Prostate gland (tissue), 2 donors: ENCODE results near the gene TAF9. TPM values are rescaled to one million over a fixed set of nuclear protein-coding genes. Genes with fewer than 3 reads are reported as not detected.

Source experiments
- DNase-seq: peaks from one replicate; pipeline ENCODE4 v3.0.0-alpha.2; 2019; ENCODE audit warnings: low spot score
- H3K27ac ChIP-seq, 2 donors: fragments of 200-600 bp; sonication (generic); 2 replicates each; pipeline ENCODE4 v1.5.1; 2017 to 2019
- H3K27me3 ChIP-seq: fragments of 200-600 bp; sonication (generic); replicated peaks from 2 replicates; pipeline ENCODE4 v1.5.1; 2019; ENCODE audit not compliant: insufficient read depth
- H3K36me3 ChIP-seq, 2 donors: fragments of 200-600 bp; sonication (generic); 1 replicate in 1 of 2; 2 replicates in 1 of 2; pipeline versions ENCODE4 v1.5.1 to v1.8.1; 2017 to 2019
- H3K4me1 ChIP-seq: fragments of 200-600 bp; sonication (generic); replicated peaks from 2 replicates; pipeline ENCODE4 v1.5.1; 2019
- H3K4me3 ChIP-seq, 2 donors: fragments of 200-600 bp; sonication (generic); 2 replicates each; pipeline ENCODE4 v1.5.1; 2017 to 2019
- H3K9me3 ChIP-seq: fragments of 200-600 bp; sonication (generic); 2 replicates; pipeline ENCODE4 v1.5.1; 2017
- CTCF ChIP-seq, 4 experiments: fragments of 200-600 bp in 2 of 4; fragments of 450-650 bp in 2 of 4; sonication (generic) in 2 of 4; IDR thresholded peaks; 1 replicate in 3 of 4; 2 replicates in 1 of 4; pipeline ENCODE4 v1.5.1; 2016 to 2019; ENCODE audit warnings: antibody characterized with exemption in 4 of 4, mild to moderate bottlenecking in 2 of 4, moderate library complexity in 2 of 4
- POLR2A ChIP-seq: fragments of 450-650 bp; IDR thresholded peaks from one replicate; pipeline ENCODE4 v1.6.1; 2016; ENCODE audit warnings: antibody characterized with exemption, mild to moderate bottlenecking
- POLR2AphosphoS5 ChIP-seq: sonication (generic); formaldehyde crosslinking; IDR thresholded peaks from one replicate; pipeline ENCODE4 v1.6.1; 2017; ENCODE audit warnings: antibody characterized with exemption
- WGBS: methylation state at CpG from one replicate; pipeline ENCODE4 v1.1.5; 2018; 5-methylcytosine and 5-hydroxymethylcytosine counted together
- intact Hi-C: fragments of 100-400 bp; cut with DNase I; formaldehyde crosslinking; loops from one replicate; pipeline ENCODE4 v1.14.2; 2022
- total RNA-seq, 2 donors: library from RNA; depleted of rRNA; stranded (reverse); fragments of >200 nt; gene quantifications; one replicate each; pipeline ENCODE4 v1.1.0, GENCODE V29; 2016

Gene TAF9
- total RNA-seq, 2 donors from 2014 or later: 32.2 to 50.1 TPM

- Histone ChIP-seq H3K27me3 (no peaks in the 10 kb centered on the region), H3K4me3 (peak overlapping the region; percentile 44 to 71), H3K36me3 (no peaks in the 10 kb centered on the region), H3K27ac (peak overlapping the region; percentile 85 to 88), H3K9me3 (no peaks in the 10 kb centered on the region), H3K4me1 (no peaks in the 10 kb centered on the region)
- peak; percentile 58 for DNase-seq
- intact Hi-C loops: loop anchor here (2.0 to 5.0 kb wide), 3 partner anchors 99 to 289 kb away; partner anchors contain the start of genes CDK7 and SLC30A5
- 39% methylated on average over 11 of the region's 11 CpGs for whole genome bisulfite sequencing
- peak; percentile 56 for TF ChIP-seq POLR2AphosphoS5
- TF ChIP-seq POLR2A: peak; percentile 19
- TF ChIP-seq CTCF (IDR thresholded peaks at IDR 0.05): no peak
These were observed 37.5 kb downstream of the TAF9 start for GRCh38 chr5:69331528-69332445.

GRCh38 chr5:69329905-69330489, 39.3 kb downstream of the TAF9 start:
- Histone ChIP-seq H3K4me1 (no peaks in the 10 kb centered on the region), H3K27ac (peak overlapping the region; percentile 85 to 88), H3K27me3 (no peaks in the 10 kb centered on the region), H3K4me3 (no peak overlapping the region), H3K36me3 (no peaks in the 10 kb centered on the region), H3K9me3 (no peaks in the 10 kb centered on the region)
- peak; percentile 50 for DNase-seq
- peak; percentile 64 for TF ChIP-seq POLR2AphosphoS5
- no peak for TF ChIP-seq POLR2A
- TF ChIP-seq CTCF (IDR thresholded peaks at IDR 0.05): no peak
- intact Hi-C loops: loop anchor here (5.0 kb wide), 2 partner anchors 98 to 238 kb away; partner anchors contain the start of genes CDK7 and SLC30A5
- WGBS: 59% methylated on average over 9 of the region's 9 CpGs

GRCh38 chr5:69326365-69326764, 43.0 kb downstream of the TAF9 start:
- WGBS: 93% methylated on average over 1 of the region's 1 CpG
- intact Hi-C loops: no loop called here
- no peak for DNase-seq
- Histone ChIP-seq H3K36me3 (no peaks in the 10 kb centered on the region), H3K9me3 (no peaks in the 10 kb centered on the region), H3K4me3 (no peak overlapping the region), H3K27me3 (no peaks in the 10 kb centered on the region), H3K4me1 (no peaks in the 10 kb centered on the region), H3K27ac (no peak overlapping the region)
- no peak for TF ChIP-seq POLR2A
- no peak for TF ChIP-seq POLR2AphosphoS5
- TF ChIP-seq CTCF (IDR thresholded peaks at IDR 0.05): no peak

GRCh38 chr5:69317391-69317790, 51.9 kb downstream of the TAF9 start:
- intact Hi-C loops: no loop called here
- H3K36me3 ChIP-seq: no peaks in the 10 kb centered on the region
- TF ChIP-seq POLR2AphosphoS5 (no peak), CTCF (IDR thresholded peaks at IDR 0.05) (no peak), POLR2A (no peak)

More at GRCh38 chr5:69317391-69317790, 51.9 kb downstream of the TAF9 start:
- DNase-seq: no peak
- no peaks in the 10 kb centered on the region for H3K9me3 ChIP-seq
- no peaks in the 10 kb centered on the region for H3K4me1 ChIP-seq
- 86% methylated on average over 4 of the region's 4 CpGs for WGBS
- no peaks in the 10 kb centered on the region for H3K27me3 ChIP-seq
- no peak overlapping the region for H3K4me3 ChIP-seq
- no peak overlapping the region for H3K27ac ChIP-seq
